ENCODE results near the gene LAMTOR1.

LAMTOR1 gene

DNA sequence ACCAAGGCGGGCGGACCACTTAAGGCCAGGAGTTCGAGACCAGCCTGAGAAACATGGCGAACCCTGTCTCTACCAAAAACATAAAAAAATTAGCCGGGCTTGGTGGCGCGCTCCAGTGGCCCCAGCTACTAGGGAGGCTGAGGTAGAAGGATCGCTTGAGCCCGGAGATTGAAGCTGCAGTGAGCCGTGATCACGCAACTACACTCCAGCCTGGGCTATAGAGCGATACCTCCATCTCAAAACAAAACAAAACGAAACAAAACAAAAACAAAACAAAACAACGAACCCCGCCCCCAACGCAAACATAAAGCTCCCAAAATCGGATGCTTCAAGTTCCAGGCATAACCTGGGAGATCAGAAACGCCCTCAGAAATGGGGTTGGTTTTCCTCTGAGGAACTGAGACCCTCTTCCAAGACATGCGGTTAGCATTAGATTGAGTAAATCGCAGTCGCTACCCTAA is 21.9 kb downstream of the LAMTOR1 start:
- peak overlapping the region; percentile 82 for H3K4me3 ChIP-seq (ENCODE audit: low read length)
- no peak for DNase-seq (ENCODE audit: low read depth)
- TF ChIP-seq, protein P1, sequence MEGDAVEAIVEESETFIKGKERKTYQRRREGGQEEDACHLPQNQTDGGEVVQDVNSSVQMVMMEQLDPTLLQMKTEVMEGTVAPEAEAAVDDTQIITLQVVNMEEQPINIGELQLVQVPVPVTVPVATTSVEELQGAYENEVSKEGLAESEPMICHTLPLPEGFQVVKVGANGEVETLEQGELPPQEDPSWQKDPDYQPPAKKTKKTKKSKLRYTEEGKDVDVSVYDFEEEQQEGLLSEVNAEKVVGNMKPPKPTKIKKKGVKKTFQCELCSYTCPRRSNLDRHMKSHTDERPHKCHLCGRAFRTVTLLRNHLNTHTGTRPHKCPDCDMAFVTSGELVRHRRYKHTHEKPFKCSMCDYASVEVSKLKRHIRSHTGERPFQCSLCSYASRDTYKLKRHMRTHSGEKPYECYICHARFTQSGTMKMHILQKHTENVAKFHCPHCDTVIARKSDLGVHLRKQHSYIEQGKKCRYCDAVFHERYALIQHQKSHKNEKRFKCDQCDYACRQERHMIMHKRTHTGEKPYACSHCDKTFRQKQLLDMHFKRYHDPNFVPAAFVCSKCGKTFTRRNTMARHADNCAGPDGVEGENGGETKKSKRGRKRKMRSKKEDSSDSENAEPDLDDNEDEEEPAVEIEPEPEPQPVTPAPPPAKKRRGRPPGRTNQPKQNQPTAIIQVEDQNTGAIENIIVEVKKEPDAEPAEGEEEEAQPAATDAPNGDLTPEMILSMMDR (conservative IDR thresholded peaks at IDR 0.05; ENCODE audit: low read length), result no peak

GRCh38 chr11:72080326-72081183 is 22.5 kb downstream of the LAMTOR1 start, which contains the start of the genes LRRC51 and NUMA1:
LRRC51 (plus strand) TSS chr11:72080850; CDS start chr11:72089084, 8,234 bp downstream.
NUMA1 (minus strand) TSS chr11:72080542; CDS start chr11:72035943, 44,599 bp downstream.
- TF ChIP-seq, protein P1 (conservative IDR thresholded peaks at IDR 0.05; ENCODE audit: low read length), result no peak
- peak; percentile 100 for DNase-seq (ENCODE audit: low read depth)
- H3K4me3 ChIP-seq (ENCODE audit: low read length), result peak within 1 kb of the TSS; percentile 82

DNA sequence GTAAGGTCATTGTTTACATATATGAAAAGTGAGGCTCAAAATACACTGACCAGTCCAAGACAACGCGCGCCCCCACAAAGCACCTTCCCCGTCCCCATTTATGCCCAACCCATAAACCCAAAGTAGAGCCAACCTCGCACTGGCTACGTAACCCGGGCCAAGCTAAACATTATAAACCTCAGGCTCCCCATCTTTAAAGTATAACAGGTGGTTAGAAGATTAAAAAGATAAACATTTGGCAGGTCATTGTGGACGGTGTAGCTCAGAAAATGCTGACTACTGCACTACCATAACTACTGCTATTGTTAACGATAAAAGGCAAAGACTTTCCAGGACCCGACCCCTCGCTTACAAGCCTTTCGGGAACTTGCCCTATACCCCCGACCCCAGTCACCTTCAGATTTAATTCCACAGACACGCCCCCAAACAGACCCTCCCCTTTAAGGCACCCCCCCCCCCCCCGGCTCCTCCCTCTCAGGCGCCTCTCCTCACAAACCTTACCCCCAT is 23.2 kb downstream of the LAMTOR1 start:
- no peak for DNase-seq (ENCODE audit: low read depth)
- peak overlapping the region; percentile 82 for H3K4me3 ChIP-seq (ENCODE audit: low read length)
- TF ChIP-seq, protein P1 (conservative IDR thresholded peaks at IDR 0.05; ENCODE audit: low read length), result no peak

- H3K4me3 ChIP-seq (ENCODE audit: low read length), result no peak overlapping the region; the same call in 1 of the 2 replicates
- TF ChIP-seq, protein P1 (conservative IDR thresholded peaks at IDR 0.05; ENCODE audit: low read length), result no peak
Measured at GRCh38 chr11:72078477-72078876, 24.6 kb downstream of the LAMTOR1 start.

GRCh38 chr11:72075756-72076155 is 27.3 kb downstream of the LAMTOR1 start:
- TF ChIP-seq, protein P1 (conservative IDR thresholded peaks at IDR 0.05; ENCODE audit: low read length), result no peak
- H3K4me3 ChIP-seq (ENCODE audit: low read length), result no peak overlapping the region

More at GRCh38 chr11:72078477-72078876, 24.6 kb downstream of the LAMTOR1 start:
- peak; percentile 26 for DNase-seq (ENCODE audit: low read depth)

GRCh38 chr11:72075109-72075508 is 28.0 kb downstream of the LAMTOR1 start:
- TF ChIP-seq, protein P1 (conservative IDR thresholded peaks at IDR 0.05; ENCODE audit: low read length), result 0 out of 2 replicates have a peak, but pooled peaks have one; percentile 18
- H3K4me3 ChIP-seq (ENCODE audit: low read length), result no peak overlapping the region
- DNase-seq (ENCODE audit: low read depth), result no peak

More at GRCh38 chr11:72075756-72076155, 27.3 kb downstream of the LAMTOR1 start:
- DNase-seq (ENCODE audit: low read depth), result no peak
